Measurements from ENCODE around the gene MAP3K9. TPM values are rescaled to one million over a fixed set of nuclear protein-coding genes. Genes with fewer than 3 reads are reported as not detected.

The MAP3K9 gene
- total and polyA plus RNA-seq, 7 donors, result 0.36 to 4.7 (median 0.60) TPM

DNA sequence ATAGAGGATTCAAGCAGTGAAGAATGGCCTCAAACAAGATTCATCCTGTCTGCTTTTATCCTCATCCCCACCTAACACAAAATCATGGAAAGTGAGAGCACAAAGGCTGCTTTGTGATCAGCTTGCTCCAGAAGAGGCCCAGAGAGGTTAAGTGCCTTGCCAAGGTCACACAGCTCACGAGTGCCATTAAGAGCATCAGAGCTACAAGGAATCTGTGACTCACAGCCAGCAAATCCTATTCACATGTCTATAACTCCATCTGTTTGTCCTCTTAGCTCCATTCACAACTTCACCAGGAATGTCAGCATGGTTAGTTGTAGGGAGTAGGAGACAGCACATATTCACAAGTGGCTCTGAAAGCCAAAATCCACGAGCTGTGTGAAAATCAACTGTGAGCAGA, 87.8 kb downstream of the MAP3K9 start:
- WGBS, 2 donors, result 80 to 82% methylated on average over 2 of the region's 2 CpGs
- no peak for DNase-seq
- no peak overlapping the region for H3K4me3 ChIP-seq
- no peaks in the 10 kb centered on the region for H3K36me3 ChIP-seq
- intact Hi-C loops (cut with DNase I), result no loop called here
- no peaks in the 10 kb centered on the region for H3K27me3 ChIP-seq
- no peak overlapping the region for H3K27ac ChIP-seq
- no peaks in the 10 kb centered on the region for H3K9me3 ChIP-seq
- H3K4me1 ChIP-seq, result no peaks in the 10 kb centered on the region
- TF ChIP-seq POLR2AphosphoS5 (IDR thresholded peaks at IDR 0.05) (no peak), POLR2A (IDR thresholded peaks at IDR 0.05) (no peak), EP300 (IDR thresholded peaks at IDR 0.05) (no peak)
- TF ChIP-seq, protein P1, sequence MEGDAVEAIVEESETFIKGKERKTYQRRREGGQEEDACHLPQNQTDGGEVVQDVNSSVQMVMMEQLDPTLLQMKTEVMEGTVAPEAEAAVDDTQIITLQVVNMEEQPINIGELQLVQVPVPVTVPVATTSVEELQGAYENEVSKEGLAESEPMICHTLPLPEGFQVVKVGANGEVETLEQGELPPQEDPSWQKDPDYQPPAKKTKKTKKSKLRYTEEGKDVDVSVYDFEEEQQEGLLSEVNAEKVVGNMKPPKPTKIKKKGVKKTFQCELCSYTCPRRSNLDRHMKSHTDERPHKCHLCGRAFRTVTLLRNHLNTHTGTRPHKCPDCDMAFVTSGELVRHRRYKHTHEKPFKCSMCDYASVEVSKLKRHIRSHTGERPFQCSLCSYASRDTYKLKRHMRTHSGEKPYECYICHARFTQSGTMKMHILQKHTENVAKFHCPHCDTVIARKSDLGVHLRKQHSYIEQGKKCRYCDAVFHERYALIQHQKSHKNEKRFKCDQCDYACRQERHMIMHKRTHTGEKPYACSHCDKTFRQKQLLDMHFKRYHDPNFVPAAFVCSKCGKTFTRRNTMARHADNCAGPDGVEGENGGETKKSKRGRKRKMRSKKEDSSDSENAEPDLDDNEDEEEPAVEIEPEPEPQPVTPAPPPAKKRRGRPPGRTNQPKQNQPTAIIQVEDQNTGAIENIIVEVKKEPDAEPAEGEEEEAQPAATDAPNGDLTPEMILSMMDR (IDR thresholded peaks at IDR 0.05), result no peak

DNA sequence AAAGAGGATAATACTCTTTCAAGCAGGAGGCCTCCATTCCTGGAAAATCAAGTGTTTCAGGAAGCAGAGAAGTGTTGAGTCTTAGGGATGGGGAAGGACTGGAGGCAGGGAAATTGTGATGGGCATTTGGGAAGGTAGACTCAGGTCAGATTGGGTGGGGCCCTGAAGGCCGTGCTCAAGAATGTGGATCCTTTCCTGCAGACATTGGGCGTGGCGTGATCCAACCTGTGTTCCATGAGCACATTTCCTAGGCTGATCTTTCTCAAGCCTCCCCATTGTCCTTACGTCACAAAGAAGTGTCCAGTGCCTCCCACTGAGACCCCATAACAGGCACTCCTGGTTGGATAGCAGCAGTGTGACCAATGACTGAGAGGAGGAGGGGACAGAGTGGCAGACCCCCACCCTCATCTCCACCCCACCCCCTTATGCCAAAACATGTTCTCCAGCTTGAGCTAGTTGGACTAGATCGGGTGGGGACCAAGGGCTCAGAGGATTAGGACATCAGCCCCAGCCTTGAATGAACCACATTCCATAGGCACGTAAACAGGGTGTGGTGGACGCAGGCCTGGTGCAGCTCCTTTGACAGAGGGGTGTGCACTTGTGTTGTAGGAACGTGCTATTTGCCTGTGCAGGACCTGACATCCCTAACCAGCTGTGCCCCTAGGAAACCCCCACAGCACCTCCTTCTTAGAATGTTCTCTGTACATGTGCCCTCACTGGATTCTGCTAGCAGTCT, 90.8 kb downstream of the MAP3K9 start:
- Histone ChIP-seq H3K27ac (no peak overlapping the region), H3K4me3 (no peak overlapping the region), H3K27me3 (peaks cover 0 to 5% (median 0%) of the 10 kb centered on the region in 3 donors), H3K9me3 (no peaks in the 10 kb centered on the region), H3K4me1 (peaks cover 0 to 4% (median 0%) of the 10 kb centered on the region in 4 donors), H3K36me3 (no peaks in the 10 kb centered on the region)
- no peak for TF ChIP-seq POLR2AphosphoS5 (IDR thresholded peaks at IDR 0.05)
- TF ChIP-seq, protein P1 (IDR thresholded peaks at IDR 0.05), result no peak
- no peak for TF ChIP-seq POLR2A (IDR thresholded peaks at IDR 0.05)
- no peak for TF ChIP-seq EP300 (IDR thresholded peaks at IDR 0.05)
- WGBS, 2 donors, result 42 to 73% methylated on average over 8 of the region's 8 CpGs
- DNase-seq, result no peak
- intact Hi-C loops (cut with DNase I), result loop anchor here (10.0 kb wide), 1 partner anchor 904 kb away; no protein-coding TSS in a partner anchor

DNA sequence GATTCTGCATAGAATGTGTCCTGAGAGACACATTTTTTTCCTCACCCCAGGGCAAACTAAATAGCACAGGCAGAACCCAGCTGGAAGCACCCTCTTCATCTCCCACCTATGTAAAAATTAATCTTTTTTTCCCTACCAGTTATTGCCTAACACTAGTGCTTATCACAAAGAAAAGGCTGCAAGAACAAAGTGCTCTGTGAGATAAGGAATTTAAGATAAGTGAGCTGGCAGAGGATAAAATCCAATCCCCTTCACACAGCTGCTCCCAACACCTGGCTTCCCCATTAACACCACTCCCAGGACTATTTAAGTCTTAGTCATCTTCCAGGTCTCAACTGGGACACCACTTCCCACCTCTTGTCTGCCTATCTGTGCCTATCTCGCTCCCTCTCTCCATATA, 92.4 kb downstream of the MAP3K9 start:
- WGBS, 2 donors, result 22 to 70% methylated on average over 1 of the region's 1 CpG
- H3K9me3 ChIP-seq, result no peaks in the 10 kb centered on the region
- no peak for DNase-seq
- no peak overlapping the region for H3K27ac ChIP-seq
- no peak overlapping the region for H3K4me3 ChIP-seq
- intact Hi-C loops (cut with DNase I), result loop anchor here (10.0 kb wide), 1 partner anchor 902 kb away; no protein-coding TSS in a partner anchor
- no peaks in the 10 kb centered on the region for H3K36me3 ChIP-seq
- peaks cover 0 to 5% (median 0%) of the 10 kb centered on the region in 3 donors for H3K27me3 ChIP-seq
- peaks cover 0 to 6% (median 0%) of the 10 kb centered on the region in 4 donors for H3K4me1 ChIP-seq
- no peak for TF ChIP-seq EP300 (IDR thresholded peaks at IDR 0.05)

DNA sequence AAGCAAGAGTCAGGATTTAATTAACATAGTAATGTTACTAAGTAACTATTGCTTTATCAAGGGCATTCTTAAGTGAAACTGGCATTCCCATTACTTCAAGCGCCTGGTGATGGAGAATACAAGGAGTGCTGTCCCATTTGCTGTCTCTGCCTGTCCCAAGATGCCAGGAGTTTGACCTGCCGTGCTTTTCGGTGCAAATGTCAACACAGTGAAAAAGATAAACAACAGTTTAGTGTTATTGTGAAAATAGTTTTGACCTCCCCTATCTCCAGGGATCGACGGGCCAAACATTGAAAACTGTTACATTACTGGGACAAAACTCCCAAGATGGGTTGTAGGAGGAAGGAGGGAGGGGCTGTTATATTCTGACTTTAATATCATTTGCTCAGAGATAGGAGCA, 92.8 kb downstream of the MAP3K9 start:
- intact Hi-C loops (cut with DNase I), result loop anchor here (10.0 kb wide), 1 partner anchor 902 kb away; no protein-coding TSS in a partner anchor
- no peak for DNase-seq

DNA sequence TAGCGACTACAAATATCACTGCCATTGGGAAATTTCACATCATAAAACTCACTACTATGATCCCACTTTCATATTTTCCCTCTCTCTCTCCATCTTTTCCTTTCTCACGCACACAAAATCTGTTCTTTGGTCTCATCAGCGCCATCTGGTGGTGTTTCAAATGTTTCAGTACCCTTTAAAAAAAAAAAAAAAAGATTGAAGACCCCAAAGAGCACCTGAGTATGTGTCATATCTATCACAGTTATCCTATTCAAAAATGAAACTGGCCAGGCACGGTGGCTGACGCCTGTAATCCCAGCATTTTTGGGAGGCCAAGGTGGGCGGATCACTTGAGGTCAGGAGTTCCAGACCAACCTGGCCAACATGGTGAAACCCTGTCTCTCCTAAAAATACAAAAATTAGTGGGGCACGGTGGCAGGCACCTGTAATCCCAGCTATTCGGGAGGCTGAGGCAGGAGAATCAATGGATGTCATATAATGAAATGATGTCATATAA, 95.2 kb downstream of the MAP3K9 start:
- Histone ChIP-seq H3K4me1 (peaks cover 0 to 6% (median 0%) of the 10 kb centered on the region in 4 donors), H3K9me3 (no peaks in the 10 kb centered on the region), H3K27me3 (peaks cover 0 to 5% (median 0%) of the 10 kb centered on the region in 3 donors), H3K27ac (no peak overlapping the region), H3K4me3 (no peak overlapping the region), H3K36me3 (no peaks in the 10 kb centered on the region)
- WGBS, 2 donors, result 12 to 18% methylated on average over 8 of the region's 8 CpGs
- TF ChIP-seq, protein P1 (IDR thresholded peaks at IDR 0.05), result peak in 3 of 4 experiments; percentile 43 to 57 (median 45)
- TF ChIP-seq POLR2AphosphoS5 (IDR thresholded peaks at IDR 0.05) (no peak), EP300 (IDR thresholded peaks at IDR 0.05) (no peak), POLR2A (IDR thresholded peaks at IDR 0.05) (no peak)
- DNase-seq, result no peak
- intact Hi-C loops (cut with DNase I), result loop anchor here (10.0 kb wide), 1 partner anchor 899 kb away; no protein-coding TSS in a partner anchor

More for the DNA sequence above, 92.8 kb downstream of the MAP3K9 start:
- Histone ChIP-seq H3K27ac (no peak overlapping the region), H3K4me1 (peaks cover 0 to 6% (median 0%) of the 10 kb centered on the region in 4 donors), H3K36me3 (no peaks in the 10 kb centered on the region), H3K4me3 (no peak overlapping the region), H3K9me3 (no peaks in the 10 kb centered on the region), H3K27me3 (peaks cover 0 to 5% (median 0%) of the 10 kb centered on the region in 3 donors)
- no peak for TF ChIP-seq POLR2AphosphoS5 (IDR thresholded peaks at IDR 0.05)
- TF ChIP-seq, protein P1 (IDR thresholded peaks at IDR 0.05), result no peak
- TF ChIP-seq POLR2A (IDR thresholded peaks at IDR 0.05), result no peak
- TF ChIP-seq EP300 (IDR thresholded peaks at IDR 0.05), result no peak
- WGBS, 2 donors, result 14 to 57% methylated on average over 5 of the region's 5 CpGs

Data from sigmoid colon (tissue), 7 donors.